Right atrium auricular region (tissue), 2 donors: ENCODE measurements around the gene DLG2. TPM values are rescaled to one million over a fixed set of nuclear protein-coding genes. Genes with fewer than 3 reads are reported as not detected.

ENCODE experiments used
- DNase-seq: peaks from one replicate; pipeline ENCODE4 v3.0.0-alpha.2; 2019; ENCODE audit warnings: low spot score
- H3K27ac ChIP-seq, 2 donors: fragments of 200-600 bp; sonication (generic); 1 replicate in 1 of 2; 2 replicates in 1 of 2; pipeline ENCODE4 v1.5.1; 2016 to 2019
- H3K27me3 ChIP-seq, 2 donors: fragments of 200-600 bp; sonication (generic); one replicate each; pipeline versions ENCODE4 v1.5.1 to v1.6.0; 2017 to 2019
- H3K36me3 ChIP-seq: fragments of 200-600 bp; sonication (generic); one replicate; pipeline ENCODE4 v1.5.1; 2016
- H3K4me1 ChIP-seq, 2 donors: fragments of 200-600 bp; sonication (generic); one replicate each; pipeline versions ENCODE4 v1.5.1 to v1.6.0; 2017 to 2019
- H3K4me3 ChIP-seq, 2 donors: fragments of 200-600 bp; sonication (generic); 1 replicate in 1 of 2; 2 replicates in 1 of 2; pipeline ENCODE4 v1.5.1; 2017 to 2019; ENCODE audit warnings: mild to moderate bottlenecking in 1 of 2, moderate library complexity in 1 of 2
- H3K9me3 ChIP-seq, 2 donors: fragments of 200-600 bp; sonication (generic); one replicate each; pipeline ENCODE4 v1.5.1; 2019
- total RNA-seq, 2 donors: library from RNA; depleted of rRNA; stranded (reverse); fragments of >200 nt; gene quantifications; one replicate each; pipeline ENCODE4 v1.1.0, GENCODE V29; 2016
- TF ChIP-seq, protein P1 (sequence below), 2 donors: fragments of 200-600 bp; sonication (generic); IDR thresholded peaks; one replicate each; pipeline ENCODE4 v1.5.1; 2019; ENCODE audit warnings: antibody characterized with exemption in 2 of 2

The DLG2 gene
- total RNA-seq, 2 donors from 2014 or later: 6.6 to 6.7 TPM

- TF ChIP-seq, protein P1, sequence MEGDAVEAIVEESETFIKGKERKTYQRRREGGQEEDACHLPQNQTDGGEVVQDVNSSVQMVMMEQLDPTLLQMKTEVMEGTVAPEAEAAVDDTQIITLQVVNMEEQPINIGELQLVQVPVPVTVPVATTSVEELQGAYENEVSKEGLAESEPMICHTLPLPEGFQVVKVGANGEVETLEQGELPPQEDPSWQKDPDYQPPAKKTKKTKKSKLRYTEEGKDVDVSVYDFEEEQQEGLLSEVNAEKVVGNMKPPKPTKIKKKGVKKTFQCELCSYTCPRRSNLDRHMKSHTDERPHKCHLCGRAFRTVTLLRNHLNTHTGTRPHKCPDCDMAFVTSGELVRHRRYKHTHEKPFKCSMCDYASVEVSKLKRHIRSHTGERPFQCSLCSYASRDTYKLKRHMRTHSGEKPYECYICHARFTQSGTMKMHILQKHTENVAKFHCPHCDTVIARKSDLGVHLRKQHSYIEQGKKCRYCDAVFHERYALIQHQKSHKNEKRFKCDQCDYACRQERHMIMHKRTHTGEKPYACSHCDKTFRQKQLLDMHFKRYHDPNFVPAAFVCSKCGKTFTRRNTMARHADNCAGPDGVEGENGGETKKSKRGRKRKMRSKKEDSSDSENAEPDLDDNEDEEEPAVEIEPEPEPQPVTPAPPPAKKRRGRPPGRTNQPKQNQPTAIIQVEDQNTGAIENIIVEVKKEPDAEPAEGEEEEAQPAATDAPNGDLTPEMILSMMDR (IDR thresholded peaks at IDR 0.05): no peak
- H3K4me1 ChIP-seq: no peaks in the 10 kb centered on the region
- H3K4me3 ChIP-seq: no peak overlapping the region
- DNase-seq: no peak
- H3K9me3 ChIP-seq: no peaks in the 10 kb centered on the region
- no peaks in the 10 kb centered on the region for H3K36me3 ChIP-seq
- H3K27me3 ChIP-seq: no peaks in the 10 kb centered on the region
- no peak overlapping the region for H3K27ac ChIP-seq
Measured at GRCh38 chr11:84497981-84498411, 1129.1 kb downstream of the DLG2 start.

GRCh38 chr11:84497181-84497580 is 1130.0 kb downstream of the DLG2 start:
- DNase-seq: no peak
- TF ChIP-seq, protein P1 (IDR thresholded peaks at IDR 0.05): no peak
- no peaks in the 10 kb centered on the region for H3K27me3 ChIP-seq

GRCh38 chr11:84496122-84496521 is 1131.0 kb downstream of the DLG2 start:
- Histone ChIP-seq H3K4me3 (no peak overlapping the region), H3K4me1 (no peaks in the 10 kb centered on the region), H3K27ac (no peak overlapping the region), H3K9me3 (no peaks in the 10 kb centered on the region), H3K36me3 (no peaks in the 10 kb centered on the region), H3K27me3 (no peaks in the 10 kb centered on the region)
- TF ChIP-seq, protein P1 (IDR thresholded peaks at IDR 0.05): no peak
- DNase-seq: no peak

More at GRCh38 chr11:84497181-84497580, 1130.0 kb downstream of the DLG2 start:
- Histone ChIP-seq H3K4me1 (no peaks in the 10 kb centered on the region), H3K9me3 (no peaks in the 10 kb centered on the region), H3K27ac (no peak overlapping the region), H3K36me3 (no peaks in the 10 kb centered on the region), H3K4me3 (no peak overlapping the region)

GRCh38 chr11:84480131-84480530 is 1147.0 kb downstream of the DLG2 start:
- no peak for DNase-seq
- no peaks in the 10 kb centered on the region for H3K27me3 ChIP-seq
- H3K4me3 ChIP-seq: no peak overlapping the region
- TF ChIP-seq, protein P1 (IDR thresholded peaks at IDR 0.05): no peak
- no peaks in the 10 kb centered on the region for H3K9me3 ChIP-seq
- no peaks in the 10 kb centered on the region for H3K4me1 ChIP-seq
- no peak overlapping the region for H3K27ac ChIP-seq
- no peaks in the 10 kb centered on the region for H3K36me3 ChIP-seq

GRCh38 chr11:84476581-84476980 is 1150.6 kb downstream of the DLG2 start:
- no peaks in the 10 kb centered on the region for H3K27me3 ChIP-seq
- TF ChIP-seq, protein P1 (IDR thresholded peaks at IDR 0.05): no peak
- no peaks in the 10 kb centered on the region for H3K4me1 ChIP-seq
- no peak overlapping the region for H3K4me3 ChIP-seq
- no peak overlapping the region for H3K27ac ChIP-seq
- no peaks in the 10 kb centered on the region for H3K36me3 ChIP-seq
- H3K9me3 ChIP-seq: no peaks in the 10 kb centered on the region
- DNase-seq: no peak

- Histone ChIP-seq H3K36me3 (no peaks in the 10 kb centered on the region), H3K27ac (no peak overlapping the region), H3K27me3 (no peaks in the 10 kb centered on the region), H3K4me3 (no peak overlapping the region), H3K4me1 (no peaks in the 10 kb centered on the region), H3K9me3 (no peaks in the 10 kb centered on the region)
- TF ChIP-seq, protein P1 (IDR thresholded peaks at IDR 0.05): no peak
- DNase-seq: no peak
Measured at GRCh38 chr11:84471501-84471900, 1155.6 kb downstream of the DLG2 start.
